NB4 (cell line): ENCODE measurements around the gene CCDC82.

Experiments used
- DNase-seq: peaks from one replicate; pipeline ENCODE4 v3.0.0; 2010; ENCODE audit warnings: low read depth
- H3K4me3 ChIP-seq: one replicate; pipeline ENCODE4 v1.5.1; 2011; ENCODE audit warnings: mild to moderate bottlenecking, low read depth, low read length, moderate library complexity
- CTCF ChIP-seq: IDR thresholded peaks from one replicate; pipeline ENCODE4 v1.5.1; 2012; ENCODE audit warnings: low read depth, low read length
- MAX ChIP-seq: IDR thresholded peaks from 2 replicates; pipeline ENCODE4 v1.6.1; 2011; ENCODE audit warnings: low read depth, low read length
- MYC ChIP-seq: IDR thresholded peaks from 2 replicates; pipeline ENCODE4 v1.6.1; 2011; ENCODE audit warnings: low read depth, low read length
- POLR2A ChIP-seq: IDR thresholded peaks from 2 replicates; pipeline ENCODE4 v1.6.1; 2011; ENCODE audit warnings: mild to moderate bottlenecking; ENCODE audit not compliant: insufficient read length; ENCODE audit errors: extremely low read depth

CCDC82 gene

GRCh38 chr11:96357794-96358193 is 31.9 kb downstream of the CCDC82 start:
- H3K4me3 ChIP-seq, result no peak overlapping the region
- DNase-seq, result no peak
- no peak for TF ChIP-seq MYC
- no peak for TF ChIP-seq CTCF
- no peak for TF ChIP-seq MAX

GRCh38 chr11:96356848-96357247 is 32.9 kb downstream of the CCDC82 start:
- TF ChIP-seq MAX (no peak), POLR2A (no peak), MYC (no peak), CTCF (no peak)
- no peak for DNase-seq

GRCh38 chr11:96342961-96343711 is 46.6 kb downstream of the CCDC82 start, which contains the start of gene MAML2:
MAML2 (minus strand) TSS chr11:96343195; CDS start chr11:96341895, 1,300 bp downstream.
- peak within 1 kb of the TSS; percentile 86 for H3K4me3 ChIP-seq
- TF ChIP-seq MAX, result no peak
- peak; percentile 96 for TF ChIP-seq CTCF
- peak; percentile 33; the same call in 1 of the 2 replicates for TF ChIP-seq MYC
- DNase-seq, result peak; percentile 95

More at GRCh38 chr11:96356848-96357247, 32.9 kb downstream of the CCDC82 start:
- H3K4me3 ChIP-seq, result no peak overlapping the region

GRCh38 chr11:96342014-96342960 is 47.4 kb downstream of the CCDC82 start:
- peak overlapping the region; percentile 86 for H3K4me3 ChIP-seq
- TF ChIP-seq MYC, result no peak
- no peak for TF ChIP-seq CTCF
- no peak for TF ChIP-seq POLR2A
- TF ChIP-seq MAX, result no peak
- no peak for DNase-seq

- peak; percentile 43 for DNase-seq
- H3K4me3 ChIP-seq, result peak overlapping the region; percentile 86
- TF ChIP-seq CTCF, result peak; percentile 17
- no peak for TF ChIP-seq MAX
- no peak for TF ChIP-seq MYC
- no peak for TF ChIP-seq POLR2A
Observed at GRCh38 chr11:96341211-96342013, 48.3 kb downstream of the CCDC82 start.
